ENCODE data around the gene UGGT2.
"Not testable (repeated sequence)": the region's sequence is repeated elsewhere in the genome, so short reads cannot be mapped to it uniquely, and the experiment has no call there.

Gene UGGT2

DNA sequence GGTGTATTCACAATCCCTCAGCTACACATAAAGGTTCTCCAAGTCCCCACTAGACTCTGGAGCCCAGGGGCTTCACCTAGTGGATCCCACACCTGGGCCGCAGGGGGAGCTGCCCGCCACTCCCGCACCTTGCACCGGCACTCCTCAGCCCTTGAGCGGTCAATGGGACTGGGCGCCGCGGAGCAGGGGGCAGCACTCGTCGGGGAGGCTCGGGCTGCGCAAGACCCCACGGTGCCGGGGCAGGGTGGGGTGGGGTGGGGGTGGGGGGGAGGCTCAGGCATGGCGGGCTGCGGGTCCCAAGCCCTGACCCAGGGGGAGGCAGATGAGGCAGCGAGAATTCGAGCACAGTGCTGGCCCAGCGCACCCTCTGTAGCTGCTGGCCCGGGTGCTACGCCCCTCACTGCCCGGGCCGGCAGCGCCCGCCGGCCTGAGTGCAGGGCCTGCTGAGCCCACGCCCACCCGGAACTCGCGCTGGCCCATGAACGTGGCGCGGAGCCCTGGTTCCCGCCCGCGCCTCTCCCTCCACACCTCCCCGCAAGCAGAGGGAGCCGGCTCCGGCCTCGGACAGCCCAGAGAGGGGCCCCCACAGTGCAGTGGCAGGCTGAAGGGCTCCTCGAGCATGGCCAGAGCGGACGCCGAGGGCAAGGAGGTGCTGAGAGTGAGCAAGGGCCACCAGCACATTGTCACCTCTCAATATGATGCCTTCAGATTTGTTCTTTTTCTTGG is 121.7 kb downstream of the UGGT2 start:
- no CpG with 5 or more reads among the region's 44 CpGs for WGBS (ENCODE audit: extremely low coverage, insufficient coverage, low lambda C conversion rate)
- H3K56ac ChIP-seq (ENCODE audit: low read length): no peak overlapping the region
- H3K23ac ChIP-seq (ENCODE audit: low read length): no peak overlapping the region
- no peak overlapping the region for H3K4me3 ChIP-seq (ENCODE audit: low read length)
- no peaks in the 10 kb centered on the region for H3K4me1 ChIP-seq (ENCODE audit: control insufficient read depth, low read depth, low read length)
- no peaks in the 10 kb centered on the region for H3K79me1 ChIP-seq (ENCODE audit: low read length)
- no peak overlapping the region for H2BK5ac ChIP-seq (ENCODE audit: low read length)
- no peak overlapping the region for H4K8ac ChIP-seq (ENCODE audit: low read depth, low read length)
- H2AK5ac ChIP-seq (ENCODE audit: low read length): no peak overlapping the region
- peaks cover 2% of the 10 kb centered on the region for H3K36me3 ChIP-seq (ENCODE audit: control insufficient read depth, insufficient read depth, low read length)
- H2BK15ac ChIP-seq (replicated peaks; ENCODE audit: low read depth): no peak overlapping the region
- no peak overlapping the region for H3K4ac ChIP-seq (ENCODE audit: low read depth, low read length)
- no peak overlapping the region for H3K9ac ChIP-seq (ENCODE audit: low read length)
- H3K4me2 ChIP-seq (ENCODE audit: low read length): no peak overlapping the region
- no peak for DNase-seq
- H2BK120ac ChIP-seq (ENCODE audit: low read depth, low read length): no peak overlapping the region
- H3K27ac ChIP-seq (ENCODE audit: low read depth, low read length): no peak overlapping the region
- H4K5ac ChIP-seq (ENCODE audit: low read length): no peak overlapping the region
- no peak overlapping the region for H3K18ac ChIP-seq (ENCODE audit: low read length)
- H3K27me3 ChIP-seq (ENCODE audit: insufficient read depth, low read length, poor library complexity): no peaks in the 10 kb centered on the region
- H3K79me2 ChIP-seq (ENCODE audit: control insufficient read depth, insufficient read depth, low read length): no peaks in the 10 kb centered on the region

DNA sequence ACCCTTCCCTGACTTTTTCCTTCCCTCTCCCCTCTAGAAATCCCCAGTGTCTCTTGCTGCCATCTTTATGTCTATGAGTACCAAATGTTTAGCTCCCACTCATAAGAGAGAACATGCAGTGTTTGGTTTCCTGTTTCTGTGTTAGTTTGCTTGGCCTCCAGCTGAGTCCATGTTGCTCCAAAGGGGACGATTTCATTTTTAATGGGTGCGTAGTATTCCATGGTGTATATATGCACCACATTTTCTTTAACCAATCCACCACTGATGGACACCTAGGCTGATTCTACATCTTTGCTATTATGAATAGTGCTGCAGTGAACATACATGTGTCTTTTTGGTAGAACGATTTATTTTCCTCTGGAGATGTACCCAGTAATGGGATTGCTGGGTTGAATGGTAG is 123.8 kb downstream of the UGGT2 start:
- H3K9ac ChIP-seq (ENCODE audit: low read length): no peak overlapping the region
- H3K36me3 ChIP-seq (ENCODE audit: control insufficient read depth, insufficient read depth, low read length): peaks cover 2% of the 10 kb centered on the region
- no peak overlapping the region for H3K4ac ChIP-seq (ENCODE audit: low read depth, low read length)
- no peak overlapping the region for H2BK5ac ChIP-seq (ENCODE audit: low read length)
- H2AK5ac ChIP-seq (ENCODE audit: low read length): no peak overlapping the region
- no peaks in the 10 kb centered on the region for H3K27me3 ChIP-seq (ENCODE audit: insufficient read depth, low read length, poor library complexity)
- DNase-seq: no peak
- no peak overlapping the region for H3K23ac ChIP-seq (ENCODE audit: low read length)
- no CpG with 5 or more reads among the region's 3 CpGs for WGBS (ENCODE audit: extremely low coverage, insufficient coverage, low lambda C conversion rate)
- H4K5ac ChIP-seq (ENCODE audit: low read length): no peak overlapping the region
- no peaks in the 10 kb centered on the region for H3K79me2 ChIP-seq (ENCODE audit: control insufficient read depth, insufficient read depth, low read length)
- H4K8ac ChIP-seq (ENCODE audit: low read depth, low read length): no peak overlapping the region
- H2BK15ac ChIP-seq (replicated peaks; ENCODE audit: low read depth): no peak overlapping the region
- H3K18ac ChIP-seq (ENCODE audit: low read length): no peak overlapping the region
- H3K4me1 ChIP-seq (ENCODE audit: control insufficient read depth, low read depth, low read length): no peaks in the 10 kb centered on the region
- no peak overlapping the region for H3K56ac ChIP-seq (ENCODE audit: low read length)
- H3K27ac ChIP-seq (ENCODE audit: low read depth, low read length): no peak overlapping the region
- no peaks in the 10 kb centered on the region for H3K79me1 ChIP-seq (ENCODE audit: low read length)
- H3K4me3 ChIP-seq (ENCODE audit: low read length): no peak overlapping the region
- no peak overlapping the region for H3K4me2 ChIP-seq (ENCODE audit: low read length)
- H2BK120ac ChIP-seq (ENCODE audit: low read depth, low read length): no peak overlapping the region

DNA sequence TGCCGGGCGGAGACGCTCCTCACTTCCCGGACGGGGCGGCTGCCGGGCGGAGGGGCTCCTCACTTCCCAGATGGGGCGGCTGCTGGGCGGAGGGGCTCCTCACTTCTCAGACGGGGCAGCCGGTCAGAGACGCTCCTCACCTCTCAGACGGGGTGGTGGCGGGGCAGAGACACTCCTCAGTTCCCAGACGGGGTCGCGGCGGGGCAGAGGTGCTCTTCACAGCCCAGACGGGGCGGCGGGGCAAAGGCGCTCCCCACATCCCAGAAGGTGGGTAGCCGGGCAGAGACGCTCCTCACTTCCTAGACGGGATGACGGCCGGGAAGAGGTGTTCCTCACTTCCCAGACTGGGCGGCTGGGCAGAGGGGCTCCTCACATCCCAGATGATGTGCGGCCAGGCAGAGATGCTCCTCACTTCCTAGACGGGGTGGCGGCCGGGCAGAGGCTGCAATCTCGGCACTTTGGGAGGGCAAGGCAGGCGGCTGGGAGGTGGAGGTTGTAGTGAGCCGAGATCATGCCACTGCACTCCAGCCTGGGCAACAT is 124.8 kb downstream of the UGGT2 start:
- not testable (repeated sequence) for H2BK15ac ChIP-seq (replicated peaks; ENCODE audit: low read depth); H3K4ac ChIP-seq (ENCODE audit: low read depth, low read length); H3K27ac ChIP-seq (ENCODE audit: low read depth, low read length); H3K4me3 ChIP-seq (ENCODE audit: low read length); DNase-seq; H4K8ac ChIP-seq (ENCODE audit: low read depth, low read length); H2BK120ac ChIP-seq (ENCODE audit: low read depth, low read length); H3K79me2 ChIP-seq (ENCODE audit: control insufficient read depth, insufficient read depth, low read length); H3K79me1 ChIP-seq (ENCODE audit: low read length); H3K4me1 ChIP-seq (ENCODE audit: control insufficient read depth, low read depth, low read length); H3K36me3 ChIP-seq (ENCODE audit: control insufficient read depth, insufficient read depth, low read length); H3K9ac ChIP-seq (ENCODE audit: low read length); H2BK5ac ChIP-seq (ENCODE audit: low read length); H3K27me3 ChIP-seq (ENCODE audit: insufficient read depth, low read length, poor library complexity); H4K5ac ChIP-seq (ENCODE audit: low read length); H3K56ac ChIP-seq (ENCODE audit: low read length); H2AK5ac ChIP-seq (ENCODE audit: low read length); H3K4me2 ChIP-seq (ENCODE audit: low read length); H3K23ac ChIP-seq (ENCODE audit: low read length); H3K18ac ChIP-seq (ENCODE audit: low read length)
- no CpG with 5 or more reads among the region's 36 CpGs for WGBS (ENCODE audit: extremely low coverage, insufficient coverage, low lambda C conversion rate)

DNA sequence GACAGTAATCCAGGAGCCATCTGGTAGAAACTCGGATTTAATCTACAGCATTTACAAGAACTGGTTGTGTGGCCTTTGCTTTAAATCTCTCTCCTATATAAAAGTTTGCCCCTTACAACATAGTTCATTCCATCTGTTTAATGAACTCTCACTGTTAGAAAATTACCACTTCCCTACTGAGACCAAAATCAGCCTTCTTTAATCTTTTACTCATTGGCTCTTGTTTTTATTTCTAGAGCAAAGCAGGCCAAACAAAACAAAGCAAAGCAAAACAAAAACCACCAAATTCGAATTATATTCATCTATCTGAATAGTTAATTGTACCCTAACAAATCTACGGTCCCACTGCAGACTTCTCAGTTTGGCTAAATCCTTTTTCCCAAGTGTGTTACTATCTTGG is 127.0 kb downstream of the UGGT2 start:
- Histone ChIP-seq H3K27ac (ENCODE audit: low read depth, low read length) (no peak overlapping the region), H4K8ac (ENCODE audit: low read depth, low read length) (peak overlapping the region; percentile 56), H3K4ac (ENCODE audit: low read depth, low read length) (no peak overlapping the region), H3K4me3 (ENCODE audit: low read length) (no peak overlapping the region), H3K79me1 (ENCODE audit: low read length) (no peaks in the 10 kb centered on the region), H3K4me1 (ENCODE audit: control insufficient read depth, low read depth, low read length) (no peaks in the 10 kb centered on the region), H2BK120ac (ENCODE audit: low read depth, low read length) (no peak overlapping the region), H3K9ac (ENCODE audit: low read length) (no peak overlapping the region), H3K79me2 (ENCODE audit: control insufficient read depth, insufficient read depth, low read length) (no peaks in the 10 kb centered on the region), H2AK5ac (ENCODE audit: low read length) (no peak overlapping the region), H3K18ac (ENCODE audit: low read length) (no peak overlapping the region), H3K4me2 (ENCODE audit: low read length) (no peak overlapping the region), H3K36me3 (ENCODE audit: control insufficient read depth, insufficient read depth, low read length) (no peaks in the 10 kb centered on the region), H2BK5ac (ENCODE audit: low read length) (no peak overlapping the region), H3K56ac (ENCODE audit: low read length) (no peak overlapping the region), H4K5ac (ENCODE audit: low read length) (no peak overlapping the region), H2BK15ac (replicated peaks; ENCODE audit: low read depth) (no peak overlapping the region), H3K23ac (ENCODE audit: low read length) (no peak overlapping the region), H3K27me3 (ENCODE audit: insufficient read depth, low read length, poor library complexity) (no peaks in the 10 kb centered on the region)
- WGBS (ENCODE audit: extremely low coverage, insufficient coverage, low lambda C conversion rate): no CpG with 5 or more reads among the region's 3 CpGs
- DNase-seq: no peak

DNA sequence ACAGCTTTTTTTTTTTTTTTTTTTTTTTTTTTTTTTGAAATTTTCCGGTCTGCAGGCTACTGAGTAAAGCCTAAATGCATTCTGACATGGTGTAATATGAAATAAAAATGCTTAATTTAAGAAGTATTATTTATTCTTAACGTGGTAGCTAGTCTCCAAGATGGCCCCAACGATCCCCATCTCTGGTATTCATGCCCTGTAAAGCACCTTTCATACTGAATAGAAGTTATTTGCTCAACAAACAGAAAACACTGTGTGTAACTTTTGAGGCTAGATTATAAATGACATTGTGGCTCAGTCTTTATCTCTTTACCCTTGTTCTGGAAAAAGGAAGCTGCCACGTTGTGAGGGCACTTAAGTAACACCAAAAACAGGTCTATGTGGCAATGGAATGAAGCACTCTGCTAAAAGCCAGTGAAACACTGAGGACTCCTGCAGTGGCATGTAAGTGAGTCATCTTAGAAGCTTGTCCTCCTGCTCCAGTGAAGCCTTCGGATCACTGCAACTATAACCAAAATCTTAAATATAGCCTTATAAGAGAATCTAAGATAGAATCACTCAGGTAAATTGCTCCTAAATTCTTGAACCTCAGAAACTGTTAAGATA is 128.7 kb downstream of the UGGT2 start:
- no peak overlapping the region for H2AK5ac ChIP-seq (ENCODE audit: low read length)
- peak; percentile 91 for DNase-seq

More for the DNA sequence above, 128.7 kb downstream of the UGGT2 start:
- Histone ChIP-seq H4K8ac (ENCODE audit: low read depth, low read length) (no peak overlapping the region), H3K23ac (ENCODE audit: low read length) (no peak overlapping the region), H2BK15ac (replicated peaks; ENCODE audit: low read depth) (no peak overlapping the region), H3K4ac (ENCODE audit: low read depth, low read length) (no peak overlapping the region), H2BK120ac (ENCODE audit: low read depth, low read length) (no peak overlapping the region), H3K36me3 (ENCODE audit: control insufficient read depth, insufficient read depth, low read length) (no peaks in the 10 kb centered on the region), H2BK5ac (ENCODE audit: low read length) (no peak overlapping the region), H3K27ac (ENCODE audit: low read depth, low read length) (no peak overlapping the region), H3K9ac (ENCODE audit: low read length) (no peak overlapping the region), H3K27me3 (ENCODE audit: insufficient read depth, low read length, poor library complexity) (no peaks in the 10 kb centered on the region), H4K5ac (ENCODE audit: low read length) (no peak overlapping the region), H3K56ac (ENCODE audit: low read length) (no peak overlapping the region), H3K79me2 (ENCODE audit: control insufficient read depth, insufficient read depth, low read length) (no peaks in the 10 kb centered on the region), H3K4me3 (ENCODE audit: low read length) (no peak overlapping the region), H3K4me1 (ENCODE audit: control insufficient read depth, low read depth, low read length) (no peaks in the 10 kb centered on the region), H3K18ac (ENCODE audit: low read length) (no peak overlapping the region), H3K79me1 (ENCODE audit: low read length) (no peaks in the 10 kb centered on the region), H3K4me2 (ENCODE audit: low read length) (no peak overlapping the region)
- WGBS (ENCODE audit: extremely low coverage, insufficient coverage, low lambda C conversion rate): no CpG with 5 or more reads among the region's 5 CpGs

All from mesendoderm (in vitro differentiated cells).